Testis (tissue), 3 donors: Measurements from ENCODE around the gene CD7. TPM values are rescaled to one million over a fixed set of nuclear protein-coding genes. Genes with fewer than 3 reads are reported as not detected.

Source experiments
- DNase-seq: peaks from one replicate; pipeline ENCODE4 v3.0.0-alpha.2; 2019
- H3K27ac ChIP-seq, 2 donors: fragments of 200-600 bp; sonication (generic); one replicate each; pipeline ENCODE4 v1.5.1; 2019
- H3K27me3 ChIP-seq: fragments of 200-600 bp; sonication (generic); one replicate; pipeline ENCODE4 v1.5.1; 2019
- H3K36me3 ChIP-seq: fragments of 200-600 bp; sonication (generic); one replicate; pipeline ENCODE4 v1.5.1; 2017; ENCODE audit warnings: low read depth; ENCODE audit errors: missing control alignments
- H3K4me1 ChIP-seq: fragments of 200-600 bp; sonication (generic); one replicate; pipeline ENCODE4 v1.5.1; 2019
- H3K4me3 ChIP-seq, 2 donors: fragments of 200-600 bp; sonication (generic); one replicate each; pipeline ENCODE4 v1.5.1; 2017 to 2019
- H3K9me3 ChIP-seq: fragments of 200-600 bp; sonication (generic); one replicate; pipeline ENCODE4 v1.5.1; 2017
- CTCF ChIP-seq, 3 experiments: fragments of 450-650 bp in 2 of 3; fragments of 200-600 bp in 1 of 3; sonication (generic) in 1 of 3; IDR thresholded peaks; one replicate each; pipeline ENCODE4 v1.5.1; 2016 to 2019; ENCODE audit warnings: antibody characterized with exemption in 3 of 3, mild to moderate bottlenecking in 2 of 3, moderate library complexity in 1 of 3
- POLR2A ChIP-seq: fragments of 450-650 bp; IDR thresholded peaks from one replicate; pipeline ENCODE4 v1.6.1; 2017; ENCODE audit warnings: antibody characterized with exemption, mild to moderate bottlenecking, moderate library complexity
- WGBS, 2 donors: methylation state at CpG; one replicate each; pipeline ENCODE4 v1.1.5; 2018; 5-methylcytosine and 5-hydroxymethylcytosine counted together
- intact Hi-C: fragments of 100-400 bp; cut with DNase I; formaldehyde crosslinking; loops from one replicate; pipeline ENCODE4 v1.15.1; 2023; ENCODE audit warnings: low total_unique reads
- polyA plus RNA-seq: library from polyadenylated mRNA; stranded (reverse); fragments of 350-450 nt; fragmentation: Illumina TruSeq; extraction: RNeasy Lipid Tissue Mini Kit (QIAGEN cat#74804); gene quantifications from one replicate; pipeline ENCODE4 v1.2.3, GENCODE V29; 2014; ENCODE audit warnings: low read depth, low replicate concordance; ENCODE audit not compliant: insufficient read depth
- total RNA-seq, 2 donors: library from RNA; depleted of rRNA; stranded (reverse); fragments of >200 nt; gene quantifications; one replicate each; pipeline ENCODE4 v1.2.3, GENCODE V29; 2016

Gene CD7
- total and polyA plus RNA-seq, 3 donors from 2014 or later: 0.55 to 3.0 (median 2.3) TPM

GRCh38 chr17:82291582-82292250 is 25.7 kb downstream of the CD7 start:
- no peaks in the 10 kb centered on the region for H3K9me3 ChIP-seq
- H3K27me3 ChIP-seq: no peaks in the 10 kb centered on the region
- 60 to 65% methylated on average over 19 of the region's 19 CpGs for WGBS, 2 donors
- no peak for DNase-seq
- peaks cover 14% of the 10 kb centered on the region for H3K4me1 ChIP-seq
- H3K36me3 ChIP-seq: no peaks in the 10 kb centered on the region
- peak overlapping the region; percentile 83 to 84 for H3K4me3 ChIP-seq
- intact Hi-C loops: loop anchor here (10.0 kb wide), 1 partner anchor 47 kb away; no protein-coding TSS in a partner anchor
- no peak for TF ChIP-seq POLR2A
- TF ChIP-seq CTCF (IDR thresholded peaks at IDR 0.05): no peak
- peak overlapping the region in 1 of 2 donors; percentile 97 for H3K27ac ChIP-seq

- peak; percentile 67 for DNase-seq
- WGBS, 2 donors: 60 to 64% methylated on average over 18 to 19 of the region's 19 CpGs
- Histone ChIP-seq H3K4me3 (no peak overlapping the region), H3K9me3 (no peaks in the 10 kb centered on the region), H3K27me3 (no peaks in the 10 kb centered on the region), H3K4me1 (no peaks in the 10 kb centered on the region), H3K27ac (peak overlapping the region in 1 of 2 donors; percentile 14), H3K36me3 (no peaks in the 10 kb centered on the region)
- intact Hi-C loops: no loop called here
- TF ChIP-seq POLR2A: no peak
- TF ChIP-seq CTCF (IDR thresholded peaks at IDR 0.05): no peak
These were observed 29.3 kb downstream of the CD7 start for GRCh38 chr17:82287868-82288801.

- H3K27ac ChIP-seq: peak overlapping the region in 1 of 2 donors; percentile 14
- WGBS, 2 donors: 90 to 95% methylated on average over 9 of the region's 9 CpGs
- no peaks in the 10 kb centered on the region for H3K4me1 ChIP-seq
- DNase-seq: no peak
- intact Hi-C loops: no loop called here
- no peak for TF ChIP-seq POLR2A
- TF ChIP-seq CTCF (IDR thresholded peaks at IDR 0.05): no peak
- H3K27me3 ChIP-seq: no peaks in the 10 kb centered on the region
- H3K4me3 ChIP-seq: no peak overlapping the region
- H3K36me3 ChIP-seq: no peaks in the 10 kb centered on the region
- no peaks in the 10 kb centered on the region for H3K9me3 ChIP-seq
These were observed 30.2 kb downstream of the CD7 start for GRCh38 chr17:82287013-82287867.

GRCh38 chr17:82285141-82285540 is 32.3 kb downstream of the CD7 start:
- WGBS, 2 donors: 50 to 54% methylated on average over 8 of the region's 8 CpGs
- intact Hi-C loops: no loop called here
- Histone ChIP-seq H3K4me3 (no peak overlapping the region), H3K9me3 (no peaks in the 10 kb centered on the region), H3K4me1 (no peaks in the 10 kb centered on the region), H3K27ac (peak overlapping the region; percentile 32 to 55), H3K36me3 (no peaks in the 10 kb centered on the region), H3K27me3 (no peaks in the 10 kb centered on the region)
- no peak for TF ChIP-seq POLR2A
- TF ChIP-seq CTCF (IDR thresholded peaks at IDR 0.05): no peak
- no peak for DNase-seq
